Spleen (tissue), 11 donors: Measurements from ENCODE around the gene NAA25. TPM values are rescaled to one million over a fixed set of nuclear protein-coding genes. Genes with fewer than 3 reads are reported as not detected.

ENCODE experiments used
- DNase-seq: peaks from one replicate; pipeline ENCODE4 v3.0.0-alpha.2; 2020
- H3K27ac ChIP-seq, 8 donors: fragments of 200-600 bp; sonication (generic) in 7 of 8; 1 replicate in 4 of 8; 2 replicates in 4 of 8; pipeline versions ENCODE4 v1.5.0 to v1.8.0; 2016 to 2021; ENCODE audit warnings: inconsistent platforms in 4 of 8, mild to moderate bottlenecking in 4 of 8, moderate library complexity in 1 of 8
- H3K27me3 ChIP-seq, 7 donors: fragments of 200-600 bp; sonication (generic) in 6 of 7; replicated peaks in 1 of 7; 1 replicate in 4 of 7; 2 replicates in 3 of 7; pipeline versions ENCODE4 v1.5.0 to v1.8.0; 2016 to 2021; ENCODE audit warnings: inconsistent platforms in 3 of 7, mild to moderate bottlenecking in 1 of 7
- H3K36me3 ChIP-seq, 6 donors: fragments of 200-600 bp; sonication (generic) in 5 of 6; 1 replicate in 4 of 6; 2 replicates in 2 of 6; pipeline versions ENCODE4 v1.5.0 to v1.8.0; 2016 to 2021; ENCODE audit warnings: inconsistent platforms in 2 of 6
- H3K4me1 ChIP-seq, 6 donors: fragments of 200-600 bp; sonication (generic) in 5 of 6; 1 replicate in 3 of 6; 2 replicates in 3 of 6; pipeline versions ENCODE4 v1.5.0 to v1.8.0; 2016 to 2021; ENCODE audit warnings: inconsistent platforms in 3 of 6
- H3K4me3 ChIP-seq, 8 donors: fragments of 200-600 bp; sonication (generic) in 7 of 8; 1 replicate in 4 of 8; 2 replicates in 4 of 8; pipeline versions ENCODE4 v1.5.0 to v1.8.0; 2016 to 2021; ENCODE audit warnings: inconsistent platforms in 4 of 8, mild to moderate bottlenecking in 4 of 8, moderate library complexity in 2 of 8
- H3K9me3 ChIP-seq, 8 donors: fragments of 200-600 bp; sonication (generic) in 7 of 8; 1 replicate in 4 of 8; 2 replicates in 4 of 8; pipeline versions ENCODE4 v1.5.0 to v1.8.0; 2016 to 2021; ENCODE audit warnings: inconsistent platforms in 4 of 8
- POLR2A ChIP-seq, 3 donors: fragments of 450-650 bp; IDR thresholded peaks; one replicate each; pipeline ENCODE4 v1.5.1; 2017; ENCODE audit warnings: antibody characterized with exemption in 3 of 3, mild to moderate bottlenecking in 1 of 3
- POLR2AphosphoS5 ChIP-seq, 3 donors: sonication (generic); formaldehyde crosslinking; IDR thresholded peaks; one replicate each; pipeline ENCODE4 v1.5.1; 2017; ENCODE audit warnings: antibody characterized with exemption in 3 of 3
- WGBS, 5 donors: extraction: QIAGEN DNeasy Blood & Tissue Kit in 3 of 5; methylation state at CpG; one replicate each; pipeline versions ENCODE4 v1.1.5 to v1.1.7; 2013 to 2018; 5-methylcytosine and 5-hydroxymethylcytosine counted together
- intact Hi-C: fragments of 100-400 bp; cut with DNase I; formaldehyde crosslinking; loops from one replicate; pipeline ENCODE4 v1.15.0; 2023; ENCODE audit warnings: low total_unique reads
- polyA plus RNA-seq, 3 donors: library from polyadenylated mRNA; stranded (reverse); fragments of 200-250 nt; gene quantifications; one replicate each; pipeline ENCODE4 v1.2.1, GENCODE V29; 2013
- total RNA-seq, 7 donors: library from RNA; depleted of rRNA in 3 of 7; stranded (reverse); fragments of >200 nt in 3 of 7; fragmentation: NEBNext Ultra II Directional in 4 of 7; extraction: Animal tissue kit (Norgen Biotek cat#: 25700) in 4 of 7; gene quantifications; one replicate each; pipeline versions ENCODE4 v1.1.0 to v1.2.1, GENCODE V29; 2016 to 2021
- TF ChIP-seq, protein P1 (sequence below), 11 experiments: fragments of 200-600 bp in 7 of 11; fragments of 450-650 bp in 4 of 11; sonication (generic) in 4 of 11; IDR thresholded peaks in 8 of 11; conservative IDR thresholded peaks in 3 of 11; 1 replicate in 7 of 11; 2 replicates in 4 of 11; pipeline versions ENCODE4 v1.4.0 to v1.8.0; 2016 to 2021; ENCODE audit warnings: antibody characterized with exemption in 11 of 11, inconsistent platforms in 4 of 11, mild to moderate bottlenecking in 1 of 11
- donor health status: healthy with polysubstance abuse.
- donor health status: DM: no; HTN: no; CAD: no; lungs with moderate emphysema.
- donor health status: DM: no; HTN: no; CAD: no.
- donor health status: Bipolar disorder and iron deficiency.
- donor health status: healthy.
- donor health status: DM: no; HTN: no; CAD: no.
- donor health status: DM: yes; HTN: yes; CAD: no.

Gene NAA25
- total and polyA plus RNA-seq, 10 donors: 4.3 to 40.3 (median 27.1) TPM

DNA sequence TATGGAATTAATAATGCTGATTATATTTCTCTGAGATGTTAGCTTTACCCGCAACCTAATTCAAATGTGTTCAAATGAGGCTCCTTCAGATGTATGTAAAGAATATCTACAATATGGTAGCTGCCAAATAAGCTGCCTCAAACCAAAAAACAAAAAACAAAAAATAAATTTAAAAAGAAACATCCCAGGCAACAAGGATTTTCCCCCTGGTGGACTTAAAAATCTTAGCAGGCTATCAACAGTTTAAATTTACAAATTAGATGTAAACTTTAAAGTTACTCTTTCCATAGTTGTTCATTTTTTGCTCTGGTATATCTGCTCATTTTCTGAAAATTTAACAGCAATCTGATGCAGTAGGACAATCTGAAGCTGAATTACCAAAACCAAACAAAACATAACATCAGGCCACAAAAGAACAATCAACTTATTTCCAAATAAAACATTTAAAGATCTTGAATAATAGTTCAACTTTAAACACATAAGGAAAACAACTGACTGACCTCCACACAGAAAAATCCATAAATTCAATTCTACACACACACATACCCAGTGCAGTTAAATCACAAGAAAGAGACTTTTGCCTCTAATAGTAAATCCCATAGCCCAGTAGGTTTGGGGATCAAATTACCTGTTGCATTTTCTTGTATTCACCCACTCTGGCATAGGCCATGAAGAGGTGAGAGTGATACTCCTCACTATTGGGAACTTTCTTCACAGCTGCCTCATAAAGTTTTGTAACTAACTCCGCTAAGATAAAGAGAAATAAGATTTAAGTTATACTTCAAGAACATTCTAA lies 21.3 kb downstream of the NAA25 start:
- Histone ChIP-seq H3K4me3 (no peak overlapping the region), H3K27me3 (no peaks in the 10 kb centered on the region), H3K36me3 (peaks cover 6 to 97% (median 72%) of the 10 kb centered on the region in 6 donors), H3K4me1 (no peaks in the 10 kb centered on the region), H3K27ac (no peak overlapping the region), H3K9me3 (no peaks in the 10 kb centered on the region)
- intact Hi-C loops: no loop called here
- DNase-seq: no peak
- WGBS, 5 donors: 96 to 99% (median 98%) methylated on average over 2 of the region's 2 CpGs
- TF ChIP-seq, protein P1, sequence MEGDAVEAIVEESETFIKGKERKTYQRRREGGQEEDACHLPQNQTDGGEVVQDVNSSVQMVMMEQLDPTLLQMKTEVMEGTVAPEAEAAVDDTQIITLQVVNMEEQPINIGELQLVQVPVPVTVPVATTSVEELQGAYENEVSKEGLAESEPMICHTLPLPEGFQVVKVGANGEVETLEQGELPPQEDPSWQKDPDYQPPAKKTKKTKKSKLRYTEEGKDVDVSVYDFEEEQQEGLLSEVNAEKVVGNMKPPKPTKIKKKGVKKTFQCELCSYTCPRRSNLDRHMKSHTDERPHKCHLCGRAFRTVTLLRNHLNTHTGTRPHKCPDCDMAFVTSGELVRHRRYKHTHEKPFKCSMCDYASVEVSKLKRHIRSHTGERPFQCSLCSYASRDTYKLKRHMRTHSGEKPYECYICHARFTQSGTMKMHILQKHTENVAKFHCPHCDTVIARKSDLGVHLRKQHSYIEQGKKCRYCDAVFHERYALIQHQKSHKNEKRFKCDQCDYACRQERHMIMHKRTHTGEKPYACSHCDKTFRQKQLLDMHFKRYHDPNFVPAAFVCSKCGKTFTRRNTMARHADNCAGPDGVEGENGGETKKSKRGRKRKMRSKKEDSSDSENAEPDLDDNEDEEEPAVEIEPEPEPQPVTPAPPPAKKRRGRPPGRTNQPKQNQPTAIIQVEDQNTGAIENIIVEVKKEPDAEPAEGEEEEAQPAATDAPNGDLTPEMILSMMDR (IDR thresholded peaks at IDR 0.05 in 8 of 11, conservative IDR thresholded peaks at IDR 0.05 in 3 of 11): no peak
- no peak for TF ChIP-seq POLR2A (IDR thresholded peaks at IDR 0.05)
- TF ChIP-seq POLR2AphosphoS5 (IDR thresholded peaks at IDR 0.05): no peak

DNA sequence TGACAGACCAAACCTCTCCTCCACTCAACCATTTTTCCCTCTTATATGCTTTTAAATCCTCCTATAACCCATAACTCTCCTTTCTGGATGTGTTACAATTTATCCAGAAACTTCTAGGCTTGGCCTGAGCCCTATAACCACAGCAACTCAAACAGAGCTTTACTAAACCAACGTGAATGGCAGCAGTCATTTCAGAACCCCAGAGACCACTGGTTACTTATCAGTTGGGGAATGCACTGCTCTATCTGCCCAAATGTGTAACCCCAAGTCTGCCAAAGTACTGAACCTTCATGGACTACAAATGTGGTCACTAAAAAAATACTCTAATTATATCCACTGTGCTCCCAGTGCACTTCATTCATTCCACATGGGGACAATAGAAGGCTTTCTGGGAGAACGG lies 42.0 kb downstream of the NAA25 start:
- 81 to 88% (median 84%) methylated on average over 2 of the region's 2 CpGs for WGBS, 5 donors

DNA sequence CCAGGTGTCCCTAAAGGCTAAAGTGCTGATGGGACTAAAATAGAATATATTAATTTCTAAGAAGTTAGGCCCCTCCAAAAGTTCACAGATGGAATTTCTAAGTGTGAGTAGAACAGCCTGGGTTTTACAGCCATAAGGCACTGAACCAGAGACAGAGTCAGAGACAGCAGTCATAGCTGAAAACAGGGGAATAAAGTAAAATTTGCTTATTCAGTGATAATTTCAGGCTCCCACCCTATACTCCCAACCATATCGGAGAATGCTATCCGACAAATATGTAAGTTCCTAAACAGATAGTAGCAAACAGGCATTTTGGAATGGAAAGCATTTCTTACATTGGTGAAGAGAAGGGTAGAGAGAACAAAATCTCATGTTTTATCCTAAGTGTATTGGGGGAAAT lies 45.3 kb downstream of the NAA25 start:
- Histone ChIP-seq H3K27ac (no peak overlapping the region), H3K36me3 (peaks cover 0 to 100% (median 90%) of the 10 kb centered on the region in 6 donors), H3K4me1 (no peaks in the 10 kb centered on the region), H3K9me3 (no peaks in the 10 kb centered on the region), H3K27me3 (no peaks in the 10 kb centered on the region), H3K4me3 (no peak overlapping the region)
- TF ChIP-seq POLR2AphosphoS5 (IDR thresholded peaks at IDR 0.05): no peak
- TF ChIP-seq POLR2A (IDR thresholded peaks at IDR 0.05): no peak
- TF ChIP-seq, protein P1 (IDR thresholded peaks at IDR 0.05 in 8 of 11, conservative IDR thresholded peaks at IDR 0.05 in 3 of 11): no peak
- DNase-seq: no peak
- intact Hi-C loops: no loop called here
- WGBS, 5 donors: 96 to 99% (median 98%) methylated on average over 2 of the region's 2 CpGs

More for the DNA sequence above, 42.0 kb downstream of the NAA25 start:
- Histone ChIP-seq H3K9me3 (no peaks in the 10 kb centered on the region), H3K4me1 (no peaks in the 10 kb centered on the region), H3K36me3 (peaks cover 3 to 100% (median 94%) of the 10 kb centered on the region in 6 donors), H3K27me3 (no peaks in the 10 kb centered on the region), H3K4me3 (no peak overlapping the region), H3K27ac (no peak overlapping the region)
- intact Hi-C loops: no loop called here
- DNase-seq: no peak
- no peak for TF ChIP-seq POLR2AphosphoS5 (IDR thresholded peaks at IDR 0.05)
- TF ChIP-seq POLR2A (IDR thresholded peaks at IDR 0.05): no peak
- TF ChIP-seq, protein P1 (IDR thresholded peaks at IDR 0.05 in 8 of 11, conservative IDR thresholded peaks at IDR 0.05 in 3 of 11): no peak

DNA sequence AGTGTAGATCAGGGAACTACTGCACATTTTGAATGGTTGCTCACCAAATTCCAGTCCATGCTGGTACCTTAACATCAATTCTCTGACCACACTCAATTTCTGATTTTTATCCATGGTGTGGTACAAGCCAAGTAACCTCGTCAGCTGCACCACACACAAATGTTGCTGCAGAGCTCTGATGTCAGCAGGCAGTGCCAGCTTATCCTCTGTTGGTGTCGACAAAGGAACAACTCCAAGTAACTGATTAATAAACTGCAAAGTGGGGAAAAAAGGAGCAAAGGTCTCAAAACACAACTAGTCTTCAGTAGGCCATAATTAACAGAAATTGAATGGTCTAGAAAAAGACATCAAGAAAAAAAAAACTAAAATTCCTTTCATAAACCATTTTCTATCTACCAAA lies 47.4 kb downstream of the NAA25 start:
- no peaks in the 10 kb centered on the region for H3K4me1 ChIP-seq
- no peak overlapping the region for H3K27ac ChIP-seq
- H3K36me3 ChIP-seq: peaks cover 0 to 100% (median 89%) of the 10 kb centered on the region in 6 donors
- no peaks in the 10 kb centered on the region for H3K9me3 ChIP-seq
- TF ChIP-seq, protein P1 (IDR thresholded peaks at IDR 0.05 in 8 of 11, conservative IDR thresholded peaks at IDR 0.05 in 3 of 11): no peak
- TF ChIP-seq POLR2A (IDR thresholded peaks at IDR 0.05) (no peak), POLR2AphosphoS5 (IDR thresholded peaks at IDR 0.05) (no peak)
- H3K4me3 ChIP-seq: no peak overlapping the region
- WGBS, 5 donors: 92 to 99% (median 96%) methylated on average over 2 of the region's 2 CpGs
- intact Hi-C loops: no loop called here
- H3K27me3 ChIP-seq: no peaks in the 10 kb centered on the region
- no peak for DNase-seq
